Activated gamma-delta T cell (primary cell): ENCODE measurements around the gene LINGO1.

Source experiments
- DNase-seq: peaks from one replicate; lab custom pipeline; 2025; lab: John Stamatoyannopoulos, UW

The LINGO1 gene

DNA sequence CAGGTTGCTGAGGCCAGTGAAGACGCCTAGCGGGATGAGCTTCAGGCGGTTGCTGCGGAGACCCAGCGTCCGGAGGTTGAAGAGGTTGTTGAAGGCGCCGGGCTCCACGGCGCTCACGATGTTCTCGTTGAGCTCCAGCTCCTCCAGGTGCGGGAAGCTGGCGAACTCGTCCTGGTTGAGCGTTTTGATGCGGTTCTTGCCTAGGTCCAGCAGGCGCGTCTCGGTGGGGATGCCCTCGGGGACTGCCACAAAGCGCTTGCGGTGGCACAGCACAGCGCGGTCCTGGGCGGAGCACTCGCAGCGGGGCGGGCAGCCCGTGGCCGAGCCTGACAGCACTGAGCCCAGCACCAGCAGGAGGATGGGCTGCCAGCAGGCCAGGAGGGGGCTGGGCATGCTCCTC lies 17.2 kb downstream of the LINGO1 start:
- DNase-seq: no peak

DNA sequence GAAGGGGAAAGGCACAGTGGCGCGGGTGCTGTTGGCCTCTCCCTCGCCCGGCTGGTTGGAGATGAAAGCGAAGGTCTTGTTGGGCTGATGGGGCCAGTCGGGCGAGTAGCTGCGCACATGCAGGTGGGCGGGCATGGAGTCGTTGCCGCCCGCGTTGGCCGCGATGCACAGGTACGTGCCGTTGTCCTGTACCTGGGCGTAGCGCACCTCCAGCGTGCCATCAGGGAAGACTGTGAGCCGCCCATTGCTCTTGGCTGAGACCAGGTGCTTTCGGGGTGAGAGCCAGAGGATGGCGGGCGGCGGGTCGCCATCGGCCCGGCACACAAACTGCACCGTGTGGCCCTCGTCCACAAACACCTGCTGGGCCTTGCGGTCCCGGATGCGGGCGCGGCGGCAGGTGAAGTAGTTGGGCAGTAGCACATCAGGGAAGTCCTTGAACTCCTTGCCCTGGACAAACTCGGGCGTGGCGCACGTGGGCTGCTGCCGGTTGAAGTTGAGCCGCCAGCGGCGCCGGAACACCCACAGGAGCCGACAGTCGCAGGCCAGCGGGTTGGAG lies 18.4 kb downstream of the LINGO1 start:
- no peak for DNase-seq

DNA sequence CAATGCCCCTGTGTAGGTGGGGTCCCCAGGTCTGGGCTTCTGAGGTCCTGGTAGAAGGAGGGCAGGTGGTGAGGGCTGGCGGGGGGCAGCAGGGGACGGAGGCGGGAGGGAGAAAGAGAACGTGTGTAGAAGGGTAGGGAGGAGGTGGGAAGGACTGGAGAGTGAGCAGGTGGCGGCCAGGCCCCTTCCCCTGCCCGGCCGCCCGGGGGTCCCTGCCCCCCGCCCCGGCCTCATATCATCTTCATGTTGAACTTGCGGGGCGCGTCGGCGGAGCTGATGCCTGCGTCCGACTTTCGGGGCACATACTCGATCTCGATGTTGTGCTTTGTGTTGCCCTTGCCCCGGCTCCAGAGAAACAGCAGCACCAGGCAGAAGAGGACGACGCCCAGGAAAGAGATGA lies 18.9 kb downstream of the LINGO1 start:
- DNase-seq: no peak

DNA sequence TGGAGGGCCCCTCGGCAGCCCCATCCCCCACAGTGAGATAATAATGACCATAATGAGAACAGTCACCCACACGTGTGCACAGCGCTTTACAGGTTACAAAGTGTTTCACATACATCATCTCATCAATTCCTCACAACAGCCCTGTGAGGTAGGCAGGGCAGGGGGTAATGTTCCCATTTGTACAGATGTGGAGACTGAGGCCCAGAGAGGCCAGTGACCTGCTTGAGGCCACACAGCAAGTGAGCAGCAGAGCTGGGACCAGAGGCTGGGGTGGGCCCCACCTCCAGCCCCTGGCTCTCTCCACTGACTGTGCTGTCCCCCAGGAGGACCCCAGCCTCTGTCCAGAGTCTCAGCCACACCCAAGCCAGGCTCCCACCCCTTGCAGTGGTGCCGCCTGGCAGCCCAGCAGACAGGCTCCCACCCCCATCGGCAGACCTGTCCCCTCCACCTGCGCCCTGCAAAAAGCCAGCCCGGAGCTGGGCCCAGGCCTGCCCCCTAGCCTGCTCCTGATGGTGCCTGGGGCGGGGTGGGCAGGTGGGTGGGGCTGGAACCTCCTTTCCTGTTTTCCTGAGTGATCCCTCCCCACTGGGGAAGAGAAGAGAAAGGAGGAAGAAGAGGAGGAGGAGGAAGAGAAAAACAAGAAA lies 19.6 kb downstream of the LINGO1 start:
- DNase-seq: no peak

DNA sequence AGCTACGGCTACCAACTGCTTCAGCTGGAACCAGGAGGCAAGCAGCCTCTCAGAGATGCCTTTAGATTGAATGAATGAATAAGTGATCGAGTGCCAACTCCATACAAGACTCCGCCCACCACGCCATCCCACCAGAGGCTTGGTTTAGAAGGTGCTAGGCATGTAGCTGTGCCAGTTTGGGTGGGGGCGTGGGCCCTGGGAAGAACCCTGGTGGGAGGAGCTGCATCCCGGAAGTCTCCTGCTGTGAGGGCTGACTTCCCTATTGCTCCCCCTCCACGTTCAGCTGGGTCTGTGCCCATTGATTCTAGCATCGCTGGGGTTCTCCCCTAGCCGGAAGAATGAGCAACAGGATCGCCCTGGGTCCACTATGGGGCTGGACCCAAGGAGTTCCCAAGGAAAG lies 20.9 kb downstream of the LINGO1 start:
- no peak for DNase-seq

DNA sequence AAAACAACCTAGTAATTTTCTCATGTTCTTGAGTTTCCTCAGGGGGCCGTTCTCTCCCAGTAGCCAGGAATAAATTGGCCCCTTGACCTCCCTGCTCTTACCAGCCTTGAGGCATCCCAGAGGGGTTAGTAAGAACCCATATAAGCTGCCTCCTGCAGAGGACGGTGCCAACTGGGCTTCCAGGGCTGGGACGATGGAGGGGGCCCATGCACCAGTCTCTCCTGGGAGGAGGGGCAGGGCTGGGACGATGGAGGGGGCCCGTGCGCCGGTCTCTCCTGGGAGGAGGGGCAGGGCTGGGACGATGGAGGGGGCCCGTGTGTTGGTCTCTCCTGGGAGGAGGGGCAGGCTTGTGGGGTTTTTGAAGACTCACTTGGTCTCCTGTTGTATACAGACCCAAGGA lies 22.0 kb downstream of the LINGO1 start:
- DNase-seq: no peak

DNA sequence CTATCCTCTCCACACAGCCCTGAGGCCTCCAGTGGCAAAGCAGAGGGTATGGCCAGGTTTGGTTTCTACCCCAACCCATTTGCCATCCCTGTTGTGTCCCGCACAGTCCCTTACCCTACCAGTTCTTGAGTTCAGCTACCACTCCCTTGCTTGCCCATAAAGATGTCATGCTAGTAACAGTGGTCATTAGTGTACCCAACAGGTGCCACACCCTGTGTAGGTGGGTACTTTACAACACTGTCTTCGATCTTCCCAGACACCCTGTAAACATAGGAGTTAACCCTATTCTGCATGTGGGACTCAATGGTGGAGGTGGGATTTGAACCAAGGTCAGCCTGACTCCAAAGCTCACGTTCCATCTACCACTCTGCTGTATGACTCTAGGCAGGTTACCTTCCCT lies 23.2 kb downstream of the LINGO1 start:
- no peak for DNase-seq

DNA sequence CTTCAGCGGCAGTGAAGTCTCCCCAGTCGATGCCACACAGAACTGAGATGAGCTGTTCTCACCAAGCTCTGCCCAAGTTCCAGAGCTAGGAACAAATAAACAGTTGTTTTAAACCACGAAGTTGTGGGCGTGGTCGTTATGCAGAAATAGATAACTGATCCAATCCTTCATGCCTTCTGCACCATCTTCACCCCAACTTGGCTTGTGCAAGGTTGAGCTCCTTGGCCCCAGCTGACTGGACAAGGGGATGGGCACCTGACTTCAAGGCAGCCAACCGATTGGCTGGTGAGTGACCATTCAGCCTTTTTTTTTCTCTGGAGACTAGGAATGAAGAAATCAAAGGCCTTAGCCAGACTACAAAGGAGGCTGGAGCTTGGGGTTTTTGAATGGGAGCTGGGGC lies 23.9 kb downstream of the LINGO1 start:
- no peak for DNase-seq

DNA sequence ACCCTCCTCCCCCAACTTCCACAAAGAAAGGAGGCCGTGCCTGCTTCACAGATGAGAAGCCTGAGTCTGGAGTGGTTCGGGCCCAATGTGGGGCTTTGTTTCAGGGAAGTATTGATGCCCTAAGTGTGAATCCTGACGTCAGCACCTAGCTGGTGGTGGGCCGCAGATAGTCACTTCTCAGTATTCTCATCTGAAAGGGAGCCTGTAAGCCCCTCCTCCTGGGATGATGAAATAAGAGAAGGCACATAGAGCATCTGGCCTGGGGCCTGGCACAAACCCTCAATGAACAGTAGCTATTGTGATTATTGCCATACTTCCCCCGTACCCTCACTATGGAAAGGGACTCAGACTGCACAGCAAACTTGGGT lies 24.8 kb downstream of the LINGO1 start:
- no peak for DNase-seq

DNA sequence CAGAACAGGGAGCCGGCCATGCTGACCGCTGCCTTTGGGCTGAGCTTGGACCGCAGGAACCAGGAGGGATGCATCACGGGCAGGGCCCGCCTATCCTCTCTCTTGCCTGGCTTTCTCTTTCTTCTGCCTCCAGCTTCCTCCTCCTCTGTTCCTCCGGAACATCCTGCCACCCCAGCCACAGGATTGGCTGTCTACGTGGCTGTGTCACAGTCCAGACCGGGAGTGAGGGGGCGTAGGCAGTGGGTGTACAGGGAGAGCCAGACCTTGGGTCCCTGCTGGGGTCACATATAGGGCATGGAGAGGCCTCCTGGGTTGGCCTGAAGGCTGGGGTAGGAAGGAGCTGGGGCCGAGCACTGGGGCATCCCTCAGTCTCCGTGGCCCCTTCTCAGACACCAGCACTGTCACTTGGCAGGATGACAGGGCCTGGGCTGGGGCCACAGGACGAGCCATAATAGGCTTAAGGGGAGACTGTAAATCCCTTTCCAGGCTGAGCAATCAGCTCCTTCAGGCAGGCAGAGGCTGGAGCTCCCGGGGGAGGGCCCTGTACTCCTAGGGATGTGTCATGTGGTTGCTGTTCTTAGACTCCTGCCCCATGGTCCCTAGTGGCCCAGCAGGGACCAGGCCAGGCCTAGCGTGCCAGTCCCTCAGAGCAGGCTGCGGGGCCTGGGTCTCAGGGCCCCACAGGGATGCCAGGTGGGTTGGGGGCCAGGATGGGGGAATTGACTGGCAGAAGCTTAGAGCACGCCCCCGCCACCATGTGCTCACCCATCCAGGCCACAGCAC lies 25.4 kb downstream of the LINGO1 start:
- no peak for DNase-seq

DNA sequence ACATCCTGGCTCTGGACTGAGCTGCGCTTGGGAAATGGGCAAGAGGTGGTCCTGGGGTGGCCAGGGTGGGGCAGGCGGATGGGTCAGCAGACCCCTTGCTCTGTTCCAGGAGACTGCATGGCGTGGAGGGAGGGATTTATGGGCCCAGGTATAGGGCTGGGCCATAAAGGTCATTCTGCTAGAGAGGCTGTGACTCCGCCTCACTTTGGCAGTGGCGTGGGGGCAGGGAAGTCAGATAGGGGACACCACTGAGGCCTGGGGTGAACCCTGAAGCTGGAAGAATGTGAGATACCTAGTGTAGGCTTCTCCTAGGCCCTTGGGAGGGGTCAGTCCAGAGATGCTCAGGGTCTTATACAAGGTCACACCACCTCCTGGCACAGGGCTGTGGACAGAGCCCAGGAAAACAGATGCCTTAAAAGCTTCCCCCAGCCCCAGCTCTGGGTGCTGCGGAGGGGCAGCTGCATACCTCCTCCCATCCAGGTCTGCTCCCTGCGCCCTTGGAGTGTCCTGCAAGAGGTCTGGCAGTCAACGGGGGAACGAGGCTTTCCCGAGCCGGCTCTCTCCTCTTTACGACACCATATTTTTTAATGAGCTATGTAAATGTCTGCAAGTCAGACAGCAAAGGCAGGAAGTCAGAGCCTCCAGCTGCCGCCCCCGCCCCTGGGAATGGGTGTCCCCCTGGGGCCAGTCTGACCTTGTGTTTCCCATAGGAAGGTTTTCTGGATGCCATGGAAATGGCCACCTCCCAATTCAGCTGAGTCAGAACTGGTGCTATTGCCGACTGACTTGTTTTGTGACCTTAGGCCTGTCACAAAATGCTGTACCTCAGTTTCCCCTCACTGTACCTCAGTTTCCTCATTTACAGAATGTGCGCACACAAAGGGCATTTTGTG lies 26.3 kb downstream of the LINGO1 start:
- no peak for DNase-seq

DNA sequence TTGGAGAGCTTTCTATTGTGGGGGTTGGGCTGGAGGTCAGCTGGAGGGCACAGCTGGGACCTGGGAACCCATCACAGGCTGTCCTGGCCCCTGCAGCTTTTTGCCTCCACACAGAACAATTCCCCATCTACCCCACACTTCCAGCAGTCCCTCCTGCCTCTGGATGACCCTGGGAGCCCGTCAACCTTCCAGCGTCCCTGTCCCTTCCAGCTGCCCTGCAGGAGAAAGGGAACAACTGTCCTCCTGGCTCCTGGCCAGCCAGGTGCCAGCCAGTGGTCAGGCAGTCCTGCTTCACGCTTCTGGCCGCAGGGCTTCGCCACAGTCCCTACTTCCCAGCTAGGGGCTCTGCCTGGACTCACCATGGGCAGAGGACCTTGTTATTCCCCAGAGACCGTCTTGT lies 27.2 kb downstream of the LINGO1 start:
- DNase-seq: no peak

DNA sequence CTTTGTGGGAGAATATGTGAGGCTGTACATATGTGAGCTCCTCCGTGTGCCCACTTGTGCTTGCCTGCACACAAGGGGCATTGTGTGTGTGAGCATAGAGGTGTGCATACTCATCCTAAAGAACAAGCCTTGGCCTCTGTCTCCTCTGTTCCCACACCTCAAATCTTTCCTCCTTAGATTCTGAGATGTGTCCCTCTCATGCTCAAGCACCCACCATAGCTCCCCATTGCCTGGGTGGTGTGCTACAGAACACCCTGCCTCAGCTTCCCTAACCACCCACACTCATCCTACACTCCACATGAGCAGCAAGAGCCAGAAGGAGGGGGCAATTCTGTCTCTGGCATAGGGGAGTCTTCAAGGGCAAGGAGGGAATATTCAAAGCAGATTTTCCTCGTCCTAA lies 27.7 kb downstream of the LINGO1 start:
- DNase-seq: no peak

DNA sequence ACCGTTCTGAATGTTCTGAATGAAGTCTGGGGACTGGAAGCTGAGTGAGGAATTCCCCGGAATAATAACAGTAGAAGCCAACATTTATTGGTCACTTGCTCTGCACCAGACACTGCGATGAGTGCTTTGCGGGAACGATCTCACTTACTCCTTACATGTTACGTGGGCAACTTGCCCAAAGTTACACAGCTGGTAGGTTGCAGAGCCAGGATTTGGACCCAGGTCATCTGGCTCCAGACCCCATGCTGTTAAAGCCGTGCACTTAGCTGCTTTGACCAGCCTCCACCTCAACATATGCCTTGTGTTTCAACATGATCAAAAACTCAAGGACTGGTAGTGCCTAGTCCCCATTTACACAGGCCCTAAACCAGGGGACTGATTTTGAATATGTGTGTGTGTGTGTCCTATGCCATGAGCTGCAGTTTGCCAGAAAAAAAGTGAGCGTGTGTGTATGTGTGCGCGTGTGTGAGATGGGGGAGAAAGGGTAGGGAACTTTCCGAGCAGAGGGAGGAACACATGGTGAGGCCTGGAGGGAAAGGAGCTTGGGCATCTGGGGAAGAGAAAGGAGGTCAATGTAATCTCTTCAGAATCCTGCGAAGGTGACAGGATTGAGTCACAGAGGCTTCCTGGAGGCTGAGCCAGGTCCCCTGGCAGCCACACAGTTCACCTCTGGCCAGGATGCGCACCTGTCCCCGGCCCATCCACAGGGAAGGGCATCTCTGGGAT lies 28.9 kb downstream of the LINGO1 start:
- no peak for DNase-seq

DNA sequence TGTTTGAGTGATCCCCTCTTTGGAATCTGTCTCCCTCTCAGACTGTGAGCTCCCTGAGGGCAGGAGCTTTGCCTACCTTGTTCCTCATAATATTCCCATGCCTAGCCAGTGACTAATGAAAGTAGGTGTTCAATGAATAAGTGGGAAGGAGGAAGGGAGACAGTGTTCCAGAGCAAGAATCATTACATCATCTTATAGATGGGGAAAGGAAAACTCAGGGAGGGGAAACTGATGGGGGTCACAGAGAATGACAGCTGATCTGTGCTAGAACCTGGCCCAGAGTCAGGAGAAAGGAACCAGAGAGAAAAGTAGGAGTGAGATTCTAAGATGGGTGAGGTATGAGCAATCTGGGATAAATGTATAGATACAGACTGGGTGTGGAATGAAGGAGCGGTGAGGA lies 29.9 kb downstream of the LINGO1 start:
- DNase-seq: no peak

DNA sequence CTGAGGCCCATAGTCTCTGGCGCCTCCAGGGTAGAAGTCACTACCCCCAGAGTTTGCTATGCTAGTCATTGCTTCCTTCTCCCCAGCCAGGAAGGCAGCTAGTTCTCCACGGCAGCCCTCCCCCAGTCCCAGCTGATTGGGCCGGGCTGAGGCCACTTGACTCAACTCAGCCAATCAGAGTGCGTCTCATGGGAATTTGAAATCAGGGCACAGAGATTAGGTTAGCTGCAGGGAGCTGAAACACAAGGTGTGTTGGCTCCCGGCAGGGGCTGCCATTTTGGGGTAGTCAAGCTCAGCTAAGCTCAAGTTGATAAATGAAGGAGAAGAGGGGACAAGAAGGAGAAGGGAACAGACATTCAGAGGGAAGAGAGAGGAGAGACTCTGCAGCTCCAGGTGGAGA lies 32.8 kb downstream of the LINGO1 start:
- DNase-seq: no peak

DNA sequence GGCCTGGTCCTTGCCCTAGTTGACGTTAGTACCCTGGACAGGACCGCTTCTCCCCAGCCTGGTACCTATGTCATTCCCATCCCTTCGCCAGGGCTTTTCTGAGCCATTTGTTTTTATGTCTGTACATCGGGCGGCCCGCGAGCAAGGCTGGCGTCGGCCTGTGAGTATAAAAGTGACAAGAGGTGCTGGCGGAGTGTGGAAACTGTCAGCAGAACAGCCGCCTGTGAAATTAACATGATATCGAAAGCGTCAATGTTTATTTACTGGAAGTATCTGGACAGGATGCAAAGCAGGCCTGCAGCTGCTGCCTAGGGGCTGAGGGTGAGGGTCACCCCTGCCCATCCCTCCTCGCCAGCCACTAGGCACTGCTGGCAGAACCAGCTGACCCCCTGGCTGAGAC lies 33.4 kb downstream of the LINGO1 start:
- DNase-seq: no peak

DNA sequence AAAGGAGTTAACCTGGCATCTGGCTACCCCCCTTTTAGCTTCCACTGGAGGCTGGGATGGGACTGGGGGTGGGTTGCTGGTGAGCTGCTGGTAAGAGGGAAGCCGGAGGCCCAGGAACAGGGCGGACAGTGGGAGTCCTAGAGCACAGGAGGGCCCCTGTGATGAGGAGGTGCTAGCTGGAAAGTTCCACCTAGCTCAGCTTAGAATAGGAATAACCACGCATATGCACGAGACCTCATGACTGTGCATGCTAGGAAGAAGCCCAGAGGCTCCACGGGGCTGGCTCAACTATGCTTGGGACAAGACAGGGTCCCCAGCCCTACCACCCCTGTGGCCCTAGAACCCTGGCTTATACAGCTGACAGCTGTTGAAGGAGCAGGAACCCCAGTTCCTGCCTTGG lies 34.1 kb downstream of the LINGO1 start:
- DNase-seq: no peak

DNA sequence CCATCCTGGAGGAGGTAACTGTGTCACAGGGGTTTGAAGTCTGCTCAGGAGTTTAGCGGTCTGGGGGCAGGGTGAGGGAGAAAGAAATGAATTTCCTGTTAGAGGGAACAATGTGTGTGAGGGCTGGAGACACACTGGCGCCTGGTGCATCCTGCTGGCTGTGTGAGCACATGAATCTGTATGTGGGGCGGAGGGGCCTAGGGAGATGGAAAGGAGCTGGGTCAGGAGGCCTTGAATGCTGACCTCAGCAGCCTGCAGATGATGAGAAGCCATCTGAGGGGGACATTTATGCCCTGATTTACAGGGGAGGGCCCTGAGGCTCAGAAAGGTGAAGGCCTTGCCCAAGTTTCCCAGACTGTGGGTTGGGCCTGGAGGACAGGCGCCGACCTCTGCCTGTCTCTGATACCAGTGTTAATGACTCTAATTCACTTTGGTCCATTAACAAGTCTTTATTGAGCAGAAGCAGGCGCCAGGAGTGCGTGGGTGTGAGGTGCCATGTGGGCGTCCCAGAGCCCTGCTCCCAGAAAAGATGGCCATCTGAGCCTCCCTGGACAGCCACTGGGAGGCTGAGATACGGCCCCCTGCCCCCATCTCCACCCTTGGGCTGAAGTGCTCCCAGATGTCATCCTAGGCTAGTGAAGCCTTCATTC lies 34.8 kb downstream of the LINGO1 start:
- no peak for DNase-seq

DNA sequence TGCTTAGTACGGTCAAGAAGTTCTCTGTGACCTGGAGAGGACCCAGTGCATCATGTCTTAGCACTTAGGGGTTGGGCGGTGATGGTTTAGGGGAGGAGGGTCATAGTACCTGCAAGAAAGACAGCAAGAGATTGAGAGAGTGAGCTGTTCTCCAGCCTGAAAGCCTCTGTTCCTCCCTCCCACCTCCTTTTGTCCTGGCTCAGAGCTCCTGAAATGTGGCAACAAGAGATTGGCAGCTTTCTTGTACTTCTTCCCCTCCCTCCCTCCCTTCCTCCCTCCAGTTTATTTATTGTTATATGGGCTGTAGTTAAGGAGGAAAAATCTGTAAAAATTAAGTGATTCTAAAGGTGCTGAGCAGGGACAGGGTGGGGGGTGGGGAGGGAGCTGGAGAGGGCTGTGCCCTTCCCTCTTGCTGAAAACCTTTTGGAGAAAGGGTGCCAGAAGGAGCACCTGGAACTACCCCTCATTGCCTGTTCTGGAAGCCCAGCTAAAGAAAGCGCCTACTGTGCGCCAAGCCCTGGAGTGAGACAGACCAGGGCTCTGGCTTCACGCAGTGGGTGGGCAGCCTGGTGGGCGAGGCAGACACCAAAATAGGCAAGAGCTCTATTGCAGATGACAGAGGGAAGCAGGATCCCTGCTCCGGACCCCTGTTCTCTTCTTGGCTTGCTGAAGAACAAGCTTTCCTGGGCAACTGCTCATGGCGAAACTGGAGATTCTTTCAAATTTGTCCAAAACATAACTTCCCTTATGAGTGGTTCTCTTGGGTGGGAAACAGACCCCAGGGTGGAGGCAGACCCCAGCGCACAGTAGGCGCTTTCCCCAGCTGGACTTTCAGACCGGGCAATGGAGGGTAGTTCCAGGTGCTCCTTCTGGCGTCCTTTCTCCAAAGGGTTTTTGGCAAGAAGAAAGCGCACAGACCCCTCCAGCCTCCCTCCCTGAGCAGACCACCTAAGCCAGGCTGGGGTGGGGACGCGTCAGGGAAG lies 35.6 kb downstream of the LINGO1 start:
- DNase-seq: no peak
